ENCODE data around the gene ADGRL1.

ADGRL1 gene

GRCh38 chr19:14160017-14160703 lies 45.8 kb downstream of the ADGRL1 start:
- in situ Hi-C loops (cut with HindIII; ENCODE audit: low sequenced_read_pairs): no loop called here
- no peak overlapping the region for H3K4me3 ChIP-seq (ENCODE audit: low read depth, low read length)
- DNase-seq (ENCODE audit: low read depth): no peak
- TF ChIP-seq CTCF (IDR thresholded peaks at IDR 0.05; ENCODE audit: low read depth, low read length, missing control alignments): no peak

GRCh38 chr19:14159059-14159458 lies 46.9 kb downstream of the ADGRL1 start:
- no peak for DNase-seq (ENCODE audit: low read depth)
- H3K4me3 ChIP-seq (ENCODE audit: low read depth, low read length): no peak overlapping the region
- TF ChIP-seq CTCF (IDR thresholded peaks at IDR 0.05; ENCODE audit: low read depth, low read length, missing control alignments): no peak
- in situ Hi-C loops (cut with HindIII; ENCODE audit: low sequenced_read_pairs): no loop called here

GRCh38 chr19:14158276-14159023 lies 47.5 kb downstream of the ADGRL1 start:
- no peak overlapping the region for H3K4me3 ChIP-seq (ENCODE audit: low read depth, low read length)
- no peak for TF ChIP-seq CTCF (IDR thresholded peaks at IDR 0.05; ENCODE audit: low read depth, low read length, missing control alignments)
- no peak for DNase-seq (ENCODE audit: low read depth)
- in situ Hi-C loops (cut with HindIII; ENCODE audit: low sequenced_read_pairs): no loop called here

- TF ChIP-seq CTCF (IDR thresholded peaks at IDR 0.05; ENCODE audit: low read depth, low read length, missing control alignments): no peak
- no peak overlapping the region for H3K4me3 ChIP-seq (ENCODE audit: low read depth, low read length)
- in situ Hi-C loops (cut with HindIII; ENCODE audit: low sequenced_read_pairs): no loop called here
- DNase-seq (ENCODE audit: low read depth): no peak
These were observed 48.8 kb downstream of the ADGRL1 start for GRCh38 chr19:14156971-14157717.

- no peak for DNase-seq (ENCODE audit: low read depth)
- no peak overlapping the region for H3K4me3 ChIP-seq (ENCODE audit: low read depth, low read length)
- in situ Hi-C loops (cut with HindIII; ENCODE audit: low sequenced_read_pairs): no loop called here
- TF ChIP-seq CTCF (IDR thresholded peaks at IDR 0.05; ENCODE audit: low read depth, low read length, missing control alignments): no peak
These were observed 49.8 kb downstream of the ADGRL1 start for GRCh38 chr19:14156122-14156521.

GRCh38 chr19:14155371-14155770 lies 50.6 kb downstream of the ADGRL1 start:
- DNase-seq (ENCODE audit: low read depth): no peak
- in situ Hi-C loops (cut with HindIII; ENCODE audit: low sequenced_read_pairs): no loop called here
- TF ChIP-seq CTCF (IDR thresholded peaks at IDR 0.05; ENCODE audit: low read depth, low read length, missing control alignments): no peak
- no peak overlapping the region for H3K4me3 ChIP-seq (ENCODE audit: low read depth, low read length)
